GM12873 (cell line): ENCODE measurements around the gene MYADML2.

Source experiments
- CTCF ChIP-seq: IDR thresholded peaks from 2 replicates; pipeline ENCODE4 v1.5.1; 2012; ENCODE audit warnings: low read depth, mild to moderate bottlenecking, moderate library complexity, low read length, control low read depth; ENCODE audit not compliant: insufficient read depth; ENCODE audit errors: missing control alignments

The MYADML2 gene

GRCh38 chr17:81958633-81959342, 11.8 kb upstream of the MYADML2 start:
- no peak for TF ChIP-seq CTCF

GRCh38 chr17:81957691-81958432, 10.8 kb upstream of the MYADML2 start:
- no peak for TF ChIP-seq CTCF

- TF ChIP-seq CTCF, result no peak
Observed at GRCh38 chr17:81956607-81957589, 9.9 kb upstream of the MYADML2 start.

GRCh38 chr17:81955756-81956544, 8.9 kb upstream of the MYADML2 start:
- no peak for TF ChIP-seq CTCF

GRCh38 chr17:81955058-81955681, 8.1 kb upstream of the MYADML2 start:
- no peak for TF ChIP-seq CTCF

- TF ChIP-seq CTCF, result no peak
Observed at GRCh38 chr17:81954131-81955057, 7.4 kb upstream of the MYADML2 start.
